Activated CD8-positive, alpha-beta memory T cell treated with anti-CD3 and anti-CD28 coated beads, Interleukin-2, amount 10 ng/mL, durations not matched to agents 7 days and 5 days (primary cell): ENCODE data around the gene NDFIP2. TPM values are rescaled to one million over a fixed set of nuclear protein-coding genes. Genes with fewer than 3 reads are reported as not detected.
"Not testable (repeated sequence)": the region's sequence is repeated elsewhere in the genome, so short reads cannot be mapped to it uniquely, and the experiment has no call there.

Source experiments
- ATAC-seq: fragments of 150-1000 bp; cut with Tn5 transposase; one replicate; pipeline ENCODE4 v1.10.0; 2021; ENCODE audit warnings: moderate library complexity
- CTCF ChIA-PET: fragments of 350-600 bp; sonication (Branson Sonifier 250); formaldehyde crosslinking; loops from one replicate; lab custom pipeline; 2021; ENCODE audit warnings: antibody characterized with exemption; lab: Charles Lee
- DNase-seq: peaks from one replicate; pipeline ENCODE4 v3.0.0-alpha.2; 2020
- H3K27ac Mint-ChIP-seq: one replicate; pipeline ENCODE4 v1.8.0; 2021; ENCODE audit warnings: mild to moderate bottlenecking, mixed read lengths
- H3K27me3 Mint-ChIP-seq: one replicate; pipeline ENCODE4 v1.8.0; 2021; ENCODE audit warnings: mixed read lengths
- H3K36me3 Mint-ChIP-seq: one replicate; pipeline ENCODE4 v1.8.0; 2021; ENCODE audit warnings: mild to moderate bottlenecking, mixed read lengths
- H3K4me1 Mint-ChIP-seq: one replicate; pipeline ENCODE4 v1.8.0; 2021; ENCODE audit warnings: mixed read lengths
- H3K4me3 Mint-ChIP-seq: one replicate; pipeline ENCODE4 v1.8.0; 2021; ENCODE audit warnings: mild to moderate bottlenecking, moderate library complexity, mixed read lengths
- H3K9me3 Mint-ChIP-seq: one replicate; pipeline ENCODE4 v1.8.0; 2022; ENCODE audit warnings: low read depth, mixed read lengths
- total RNA-seq, 2 experiments: library from RNA; stranded (reverse); gene quantifications; one replicate each; pipeline ENCODE4 v1.2.3, GENCODE V29; 2021

NDFIP2 gene
- total RNA-seq, 2 experiments from 2014 or later: 50.8 to 124 TPM

DNA sequence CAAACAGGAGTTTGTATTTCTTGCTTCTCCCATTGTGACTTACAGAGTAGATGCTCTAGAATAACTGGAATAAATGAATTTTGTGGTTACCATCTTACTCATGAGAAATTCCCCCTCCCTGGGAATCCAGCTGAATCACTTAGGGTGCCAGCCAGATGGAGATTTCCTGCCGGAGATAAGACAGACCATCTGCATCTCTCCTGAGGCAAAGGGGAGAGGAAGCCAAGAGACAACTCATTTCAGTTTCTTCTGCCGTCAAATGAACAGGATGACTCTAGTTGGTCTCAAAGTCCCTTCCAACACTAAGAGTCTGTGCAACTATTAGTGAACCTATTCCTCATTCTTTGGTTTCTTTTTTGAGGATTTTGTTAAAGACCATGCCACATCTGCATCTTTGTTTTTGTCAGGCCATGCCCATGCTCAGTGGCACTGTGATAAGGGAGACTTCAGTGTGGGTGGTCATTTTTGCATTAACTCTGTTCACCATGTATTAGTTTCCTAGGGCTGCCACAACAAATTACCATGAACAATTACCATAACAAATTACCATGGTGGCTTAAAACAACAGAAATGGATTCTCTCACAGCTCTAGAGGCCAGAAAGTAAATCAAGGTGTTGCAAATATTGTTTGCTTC is 112.8 kb downstream of the NDFIP2 start:
- H3K27me3 Mint-ChIP-seq: peaks cover 14% of the 10 kb centered on the region
- H3K4me1 Mint-ChIP-seq: no peaks in the 10 kb centered on the region
- no peak overlapping the region for H3K27ac Mint-ChIP-seq
- no peak overlapping the region for H3K4me3 Mint-ChIP-seq
- peaks cover under 1% of the 10 kb centered on the region for H3K9me3 Mint-ChIP-seq
- ATAC-seq (no peak), DNase-seq (no peak)
- no peaks in the 10 kb centered on the region for H3K36me3 Mint-ChIP-seq
- CTCF ChIA-PET: no interaction called here

DNA sequence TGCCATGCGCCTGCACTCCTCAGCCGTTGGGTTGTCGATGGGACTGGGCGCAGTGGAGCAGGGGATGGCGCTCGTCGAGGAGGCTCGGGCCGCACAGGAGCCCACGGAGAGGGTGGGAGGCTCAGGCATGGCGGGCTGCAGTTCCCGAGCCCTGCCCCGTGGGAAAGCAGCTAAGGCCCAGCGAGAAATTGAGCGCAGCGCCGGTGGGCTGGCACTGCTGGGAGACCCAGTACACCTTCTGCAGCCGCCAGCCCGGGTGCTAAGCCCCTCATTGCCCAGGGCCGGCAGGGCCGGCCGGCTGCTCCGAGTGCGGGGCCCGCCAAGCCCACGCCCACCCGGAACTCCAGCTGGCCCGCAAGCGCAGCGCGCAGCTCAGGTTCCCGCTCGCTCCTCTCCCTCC is 119.2 kb downstream of the NDFIP2 start:
- H3K36me3 Mint-ChIP-seq, ATAC-seq, H3K27me3 Mint-ChIP-seq, H3K27ac Mint-ChIP-seq, H3K4me3 Mint-ChIP-seq, DNase-seq, H3K9me3 Mint-ChIP-seq, CTCF ChIA-PET, H3K4me1 Mint-ChIP-seq: not testable (repeated sequence)

DNA sequence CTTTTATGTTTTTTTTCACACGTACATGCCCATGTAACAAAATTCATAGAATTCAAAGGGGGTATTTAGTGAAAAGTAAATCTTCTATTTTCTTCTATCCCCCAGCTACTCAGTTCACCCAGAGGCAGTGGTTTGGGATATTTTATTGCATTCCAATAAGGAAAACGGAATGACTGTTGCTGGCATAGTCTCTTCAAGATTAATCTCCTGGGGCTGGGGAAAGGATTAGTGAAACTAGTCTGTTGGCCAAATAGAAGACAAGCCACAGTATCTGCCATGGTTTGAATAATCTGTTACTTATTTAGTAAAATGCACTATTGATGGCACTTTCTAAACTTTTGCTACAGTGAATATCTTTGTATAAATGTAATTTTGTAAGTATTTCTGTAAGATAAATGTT is 122.0 kb downstream of the NDFIP2 start:
- Mint-ChIP-seq H3K27ac (no peak overlapping the region), H3K9me3 (peaks cover 3% of the 10 kb centered on the region), H3K4me3 (no peak overlapping the region), H3K4me1 (no peaks in the 10 kb centered on the region), H3K27me3 (peaks cover under 1% of the 10 kb centered on the region), H3K36me3 (no peaks in the 10 kb centered on the region)
- DNase-seq (no peak), ATAC-seq (no peak)
- CTCF ChIA-PET: no interaction called here

DNA sequence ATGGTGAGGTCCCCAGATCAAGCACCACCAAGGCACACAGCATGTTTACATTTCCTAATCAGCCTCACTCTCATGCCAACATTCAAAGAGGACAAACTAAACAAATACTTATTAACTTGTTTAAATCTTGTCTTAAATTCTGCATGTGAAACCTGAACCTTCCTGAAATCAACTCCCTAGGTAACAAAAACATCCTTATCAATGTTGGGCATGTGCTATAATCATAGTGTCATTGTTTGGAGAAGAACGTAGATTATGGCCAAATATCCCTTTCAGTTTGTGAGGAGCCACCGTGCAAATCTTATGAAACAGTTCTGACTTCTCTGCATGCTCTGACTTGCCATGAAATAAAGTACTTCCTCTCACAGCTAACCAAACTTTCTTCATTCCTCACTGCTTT is 123.8 kb downstream of the NDFIP2 start:
- CTCF ChIA-PET: no interaction called here
- Mint-ChIP-seq H3K4me1 (no peaks in the 10 kb centered on the region), H3K36me3 (no peaks in the 10 kb centered on the region)

More for the DNA sequence above, 123.8 kb downstream of the NDFIP2 start:
- Mint-ChIP-seq H3K9me3 (peaks cover 3% of the 10 kb centered on the region), H3K4me3 (no peak overlapping the region), H3K27ac (no peak overlapping the region), H3K27me3 (peaks cover 2% of the 10 kb centered on the region)
- DNase-seq (no peak), ATAC-seq (no peak)

Other genes starting within 250 kb of the NDFIP2 start
- 10 to 100 TPM; 65.2 to 66.0 TPM for gene RBM26, start 74.9 kb upstream of the NDFIP2 start, total RNA-seq